DMS153 treated with DMSO at 0.1 percent for 48 hours (cell line): ENCODE results near the gene KLK1.
"Not testable (repeated sequence)": the region's sequence is repeated elsewhere in the genome, so short reads cannot be mapped to it uniquely, and the experiment has no call there.

Experiments
- DNase-seq: peaks from one replicate; lab custom pipeline; 2025; ENCODE audit not compliant: unreplicated experiment; lab: John Stamatoyannopoulos, UW

KLK1 gene

GRCh38 chr19:50770164-50770563, 53.4 kb downstream of the KLK1 start, which contains the start of gene GPR32:
Gene GPR32, plus strand, starts transcription at chr19:50770464. Its CDS starts 137 bp downstream, at chr19:50770601.
- DNase-seq, result not testable (repeated sequence)
